HepG2 (cell line): ENCODE data around the gene ANKLE1. TPM values are rescaled to one million over a fixed set of nuclear protein-coding genes. Genes with fewer than 3 reads are reported as not detected.

Experiments used
- CCDC6 ChIP-seq: sonication (generic); formaldehyde crosslinking; IDR thresholded peaks from 2 replicates; pipeline ENCODE4 v1.8.1; 2022; ENCODE audit warnings: mild to moderate bottlenecking, missing genetic modification reagents, moderate library complexity
- ETV5 ChIP-seq: IDR thresholded peaks from 2 replicates; pipeline ENCODE4 v1.6.1; 2018; ENCODE audit warnings: missing biosample characterization, missing genetic modification reagents, inconsistent platforms, borderline replicate concordance
- HNF4A ChIP-seq: sonication (generic); formaldehyde crosslinking; IDR thresholded peaks from 2 replicates; pipeline ENCODE4 v1.4.0; 2020; ENCODE audit warnings: missing genetic modification reagents
- MED1 ChIP-seq: sonication (generic); formaldehyde crosslinking; IDR thresholded peaks from 2 replicates; pipeline ENCODE4 v1.4.0; 2020; ENCODE audit warnings: missing genetic modification reagents
- MTA1 ChIP-seq: sonication (generic); formaldehyde crosslinking; IDR thresholded peaks from 2 replicates; pipeline ENCODE4 v1.4.0; 2020; ENCODE audit warnings: missing genetic modification reagents, mild to moderate bottlenecking, borderline replicate concordance
- NCOR1 ChIP-seq: fragments of 200-600 bp; sonication (generic); IDR thresholded peaks from 2 replicates; pipeline ENCODE4 v1.7.0; 2017; ENCODE audit warnings: antibody characterized with exemption, low read length, borderline replicate concordance
- RARA ChIP-seq: IDR thresholded peaks from 2 replicates; pipeline ENCODE4 v1.6.1; 2016; ENCODE audit warnings: missing genetic modification reagents, missing compliant biosample characterization
- RORA ChIP-seq: sonication (generic); formaldehyde crosslinking; IDR thresholded peaks from 2 replicates; pipeline ENCODE4 v1.5.0; 2020; ENCODE audit warnings: mild to moderate bottlenecking, missing genetic modification reagents, moderate library complexity
- RXRA ChIP-seq: sonication (generic); formaldehyde crosslinking; IDR thresholded peaks from 2 replicates; pipeline ENCODE4 v1.5.1; 2020; ENCODE audit warnings: missing genetic modification reagents
- SAP130 ChIP-seq: IDR thresholded peaks from 2 replicates; pipeline ENCODE4 v1.6.1; 2016; ENCODE audit warnings: low read depth
- ZEB1 ChIP-seq: IDR thresholded peaks from 2 replicates; pipeline ENCODE4 v1.6.1; 2012; ENCODE audit warnings: mild to moderate bottlenecking, low read depth, inconsistent platforms; ENCODE audit not compliant: insufficient replicate concordance
- ZNF430 ChIP-seq: sonication (generic); formaldehyde crosslinking; IDR thresholded peaks from 2 replicates; pipeline ENCODE4 v1.9.0; 2021; ENCODE audit warnings: mild to moderate bottlenecking, missing genetic modification reagents
- ZNF446 ChIP-seq: sonication (generic); formaldehyde crosslinking; IDR thresholded peaks from 2 replicates; pipeline ENCODE4 v1.5.0; 2020; ENCODE audit warnings: mild to moderate bottlenecking, missing genetic modification reagents
- ZNF564 ChIP-seq: sonication (generic); formaldehyde crosslinking; IDR thresholded peaks from 2 replicates; pipeline ENCODE4 v1.8.1; 2023; ENCODE audit warnings: mild to moderate bottlenecking, missing genetic modification reagents
- ZNF614 ChIP-seq: IDR thresholded peaks from 2 replicates; pipeline ENCODE4 v1.6.1; 2018; ENCODE audit warnings: missing biosample characterization, missing genetic modification reagents, inconsistent platforms, borderline replicate concordance
- ZNF644 ChIP-seq: IDR thresholded peaks from 2 replicates; pipeline ENCODE4 v1.6.1; 2016; ENCODE audit warnings: low read depth
- ZNF652 ChIP-seq: IDR thresholded peaks from 2 replicates; pipeline ENCODE4 v1.6.1; 2016; ENCODE audit warnings: low read depth, borderline replicate concordance
- polyA plus RNA-seq, 8 experiments: library from polyadenylated mRNA; depleted of rRNA in 3 of 8; stranded (reverse) in 7 of 8; unstranded in 1 of 8; fragments of >200 nt; fragmentation: Illumina TruSeq in 4 of 8; extraction: Trizol in 4 of 8; gene quantifications; 2 replicates each; pipeline versions ENCODE4 v1.2.1 to v1.2.3, GENCODE V29; 2011 to 2016; ENCODE audit warnings: low read depth in 4 of 8, missing spikeins in 1 of 8, mixed read lengths in 1 of 8; ENCODE audit not compliant: insufficient read depth in 1 of 8
- total RNA-seq, 5 experiments: library from RNA; depleted of rRNA; stranded (reverse); fragments of >200 nt; fragmentation: Illumina TruSeq; extraction: Trizol; gene quantifications; 2 replicates each; pipeline ENCODE4 v1.2.3, GENCODE V29; 2016; ENCODE audit warnings: low read depth in 1 of 5
- TF ChIP-seq, protein P1 (sequence below): sonication (generic); formaldehyde crosslinking; conservative IDR thresholded peaks from 2 replicates; pipeline ENCODE4 v1.4.0; 2020; ENCODE audit warnings: mild to moderate bottlenecking, missing genetic modification reagents, moderate library complexity
- TF ChIP-seq, protein P2 (sequence below): sonication (generic); formaldehyde crosslinking; IDR thresholded peaks from 2 replicates; pipeline ENCODE4 v1.5.1; 2020; ENCODE audit warnings: mild to moderate bottlenecking, missing genetic modification reagents, borderline replicate concordance
- TF ChIP-seq, protein P3 (sequence below): sonication (generic); formaldehyde crosslinking; IDR thresholded peaks from 2 replicates; pipeline ENCODE4 v1.4.0; 2020; ENCODE audit warnings: missing genetic modification reagents; ENCODE audit errors: not compliant biosample characterization

ANKLE1 gene
- total and polyA plus RNA-seq, 2 of the 13 experiments (the other 11 are each of a cell fraction or from before 2014, with no cell fraction given): 0.69 to 1.5 TPM

DNA sequence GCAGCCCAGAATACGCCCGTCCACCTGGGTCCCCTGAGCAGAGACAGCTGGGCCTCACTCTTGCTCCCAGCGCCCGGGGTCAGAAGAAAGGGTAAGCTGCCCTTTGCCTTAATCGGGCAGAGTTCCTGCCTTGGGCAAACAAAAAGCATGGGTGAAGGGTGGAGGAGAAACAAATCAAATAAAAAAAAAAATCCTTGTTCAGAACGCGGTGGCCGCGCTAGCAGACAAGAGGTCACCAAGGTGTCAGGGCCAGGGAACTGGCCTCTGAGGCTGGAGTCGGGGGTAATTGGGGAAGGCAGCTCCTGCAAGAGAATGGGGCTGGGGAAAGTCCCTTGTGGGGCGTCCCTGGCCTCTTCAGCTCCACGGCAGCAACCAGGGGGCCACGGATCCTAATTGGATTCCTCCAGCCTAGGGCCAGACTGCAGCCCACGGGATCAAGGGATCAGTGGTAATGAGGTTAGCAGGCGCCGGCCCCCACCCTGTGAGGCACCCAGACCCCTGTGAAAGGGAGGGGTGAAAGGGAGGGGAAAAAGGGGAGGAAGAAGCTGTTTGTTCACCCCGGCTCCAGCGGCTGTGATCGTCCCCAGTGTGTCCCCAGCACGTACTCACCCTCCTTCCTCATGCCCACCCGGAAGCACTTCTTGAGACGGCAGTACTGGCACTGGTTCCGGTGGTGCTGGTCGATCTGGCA lies 41.5 kb upstream of the ANKLE1 start (continued):
- TF ChIP-seq, protein P1, sequence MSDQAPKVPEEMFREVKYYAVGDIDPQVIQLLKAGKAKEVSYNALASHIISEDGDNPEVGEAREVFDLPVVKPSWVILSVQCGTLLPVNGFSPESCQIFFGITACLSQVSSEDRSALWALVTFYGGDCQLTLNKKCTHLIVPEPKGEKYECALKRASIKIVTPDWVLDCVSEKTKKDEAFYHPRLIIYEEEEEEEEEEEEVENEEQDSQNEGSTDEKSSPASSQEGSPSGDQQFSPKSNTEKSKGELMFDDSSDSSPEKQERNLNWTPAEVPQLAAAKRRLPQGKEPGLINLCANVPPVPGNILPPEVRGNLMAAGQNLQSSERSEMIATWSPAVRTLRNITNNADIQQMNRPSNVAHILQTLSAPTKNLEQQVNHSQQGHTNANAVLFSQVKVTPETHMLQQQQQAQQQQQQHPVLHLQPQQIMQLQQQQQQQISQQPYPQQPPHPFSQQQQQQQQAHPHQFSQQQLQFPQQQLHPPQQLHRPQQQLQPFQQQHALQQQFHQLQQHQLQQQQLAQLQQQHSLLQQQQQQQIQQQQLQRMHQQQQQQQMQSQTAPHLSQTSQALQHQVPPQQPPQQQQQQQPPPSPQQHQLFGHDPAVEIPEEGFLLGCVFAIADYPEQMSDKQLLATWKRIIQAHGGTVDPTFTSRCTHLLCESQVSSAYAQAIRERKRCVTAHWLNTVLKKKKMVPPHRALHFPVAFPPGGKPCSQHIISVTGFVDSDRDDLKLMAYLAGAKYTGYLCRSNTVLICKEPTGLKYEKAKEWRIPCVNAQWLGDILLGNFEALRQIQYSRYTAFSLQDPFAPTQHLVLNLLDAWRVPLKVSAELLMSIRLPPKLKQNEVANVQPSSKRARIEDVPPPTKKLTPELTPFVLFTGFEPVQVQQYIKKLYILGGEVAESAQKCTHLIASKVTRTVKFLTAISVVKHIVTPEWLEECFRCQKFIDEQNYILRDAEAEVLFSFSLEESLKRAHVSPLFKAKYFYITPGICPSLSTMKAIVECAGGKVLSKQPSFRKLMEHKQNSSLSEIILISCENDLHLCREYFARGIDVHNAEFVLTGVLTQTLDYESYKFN (CRISPR knock-in tag): peak; percentile 90
- TF ChIP-seq ZNF430 (CRISPR knock-in tag) (peak; percentile 70; the same call in 1 of the 2 replicates), NCOR1 (peak; percentile 81; the same call in 1 of the 2 replicates), ZNF644 (CRISPR knock-in tag) (no peak), ZNF614 (CRISPR knock-in tag) (0 out of 2 replicates have a peak, but pooled peaks have one; percentile 11), HNF4A (CRISPR knock-in tag) (peak; percentile 83), SAP130 (CRISPR knock-in tag) (peak; percentile 59), ZNF446 (CRISPR knock-in tag) (0 out of 2 replicates have a peak, but pooled peaks have one; percentile 41), RXRA (CRISPR knock-in tag) (peak; percentile 93), CCDC6 (CRISPR knock-in tag) (0 out of 2 replicates have a peak, but pooled peaks have one; percentile 28), ZNF652 (CRISPR knock-in tag) (peak; percentile 36; the same call in 1 of the 2 replicates), RORA (CRISPR knock-in tag) (no peak), RARA (CRISPR knock-in tag) (peak; percentile 96; the same call in 1 of the 2 replicates), MED1 (CRISPR knock-in tag) (peak; percentile 62), ZNF564 (CRISPR knock-in tag) (0 out of 2 replicates have a peak, but pooled peaks have one; percentile 51), MTA1 (CRISPR knock-in tag) (peak; percentile 80; the same call in 1 of the 2 replicates), ZEB1 (no peak), ETV5 (CRISPR knock-in tag) (peak; percentile 32; the same call in 1 of the 2 replicates)
- TF ChIP-seq, protein P2, sequence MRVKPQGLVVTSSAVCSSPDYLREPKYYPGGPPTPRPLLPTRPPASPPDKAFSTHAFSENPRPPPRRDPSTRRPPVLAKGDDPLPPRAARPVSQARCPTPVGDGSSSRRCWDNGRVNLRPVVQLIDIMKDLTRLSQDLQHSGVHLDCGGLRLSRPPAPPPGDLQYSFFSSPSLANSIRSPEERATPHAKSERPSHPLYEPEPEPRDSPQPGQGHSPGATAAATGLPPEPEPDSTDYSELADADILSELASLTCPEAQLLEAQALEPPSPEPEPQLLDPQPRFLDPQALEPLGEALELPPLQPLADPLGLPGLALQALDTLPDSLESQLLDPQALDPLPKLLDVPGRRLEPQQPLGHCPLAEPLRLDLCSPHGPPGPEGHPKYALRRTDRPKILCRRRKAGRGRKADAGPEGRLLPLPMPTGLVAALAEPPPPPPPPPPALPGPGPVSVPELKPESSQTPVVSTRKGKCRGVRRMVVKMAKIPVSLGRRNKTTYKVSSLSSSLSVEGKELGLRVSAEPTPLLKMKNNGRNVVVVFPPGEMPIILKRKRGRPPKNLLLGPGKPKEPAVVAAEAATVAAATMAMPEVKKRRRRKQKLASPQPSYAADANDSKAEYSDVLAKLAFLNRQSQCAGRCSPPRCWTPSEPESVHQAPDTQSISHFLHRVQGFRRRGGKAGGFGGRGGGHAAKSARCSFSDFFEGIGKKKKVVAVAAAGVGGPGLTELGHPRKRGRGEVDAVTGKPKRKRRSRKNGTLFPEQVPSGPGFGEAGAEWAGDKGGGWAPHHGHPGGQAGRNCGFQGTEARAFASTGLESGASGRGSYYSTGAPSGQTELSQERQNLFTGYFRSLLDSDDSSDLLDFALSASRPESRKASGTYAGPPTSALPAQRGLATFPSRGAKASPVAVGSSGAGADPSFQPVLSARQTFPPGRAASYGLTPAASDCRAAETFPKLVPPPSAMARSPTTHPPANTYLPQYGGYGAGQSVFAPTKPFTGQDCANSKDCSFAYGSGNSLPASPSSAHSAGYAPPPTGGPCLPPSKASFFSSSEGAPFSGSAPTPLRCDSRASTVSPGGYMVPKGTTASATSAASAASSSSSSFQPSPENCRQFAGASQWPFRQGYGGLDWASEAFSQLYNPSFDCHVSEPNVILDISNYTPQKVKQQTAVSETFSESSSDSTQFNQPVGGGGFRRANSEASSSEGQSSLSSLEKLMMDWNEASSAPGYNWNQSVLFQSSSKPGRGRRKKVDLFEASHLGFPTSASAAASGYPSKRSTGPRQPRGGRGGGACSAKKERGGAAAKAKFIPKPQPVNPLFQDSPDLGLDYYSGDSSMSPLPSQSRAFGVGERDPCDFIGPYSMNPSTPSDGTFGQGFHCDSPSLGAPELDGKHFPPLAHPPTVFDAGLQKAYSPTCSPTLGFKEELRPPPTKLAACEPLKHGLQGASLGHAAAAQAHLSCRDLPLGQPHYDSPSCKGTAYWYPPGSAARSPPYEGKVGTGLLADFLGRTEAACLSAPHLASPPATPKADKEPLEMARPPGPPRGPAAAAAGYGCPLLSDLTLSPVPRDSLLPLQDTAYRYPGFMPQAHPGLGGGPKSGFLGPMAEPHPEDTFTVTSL (CRISPR knock-in tag): peak; percentile 45; the same call in 1 of the 2 replicates
- TF ChIP-seq, protein P3, sequence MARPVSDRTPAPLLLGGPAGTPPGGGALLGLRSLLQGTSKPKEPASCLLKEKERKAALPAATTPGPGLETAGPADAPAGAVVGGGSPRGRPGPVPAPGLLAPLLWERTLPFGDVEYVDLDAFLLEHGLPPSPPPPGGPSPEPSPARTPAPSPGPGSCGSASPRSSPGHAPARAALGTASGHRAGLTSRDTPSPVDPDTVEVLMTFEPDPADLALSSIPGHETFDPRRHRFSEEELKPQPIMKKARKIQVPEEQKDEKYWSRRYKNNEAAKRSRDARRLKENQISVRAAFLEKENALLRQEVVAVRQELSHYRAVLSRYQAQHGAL (CRISPR knock-in tag): no peak
